Testis (tissue), 5 donors: ENCODE data around the gene PSME1. TPM values are rescaled to one million over a fixed set of nuclear protein-coding genes. Genes with fewer than 3 reads are reported as not detected.
A peak's percentile ranks its signal among the peaks of the same experiment; 100 is the strongest.

Experiments used
- DNase-seq: peaks from one replicate; pipeline ENCODE4 v3.0.0-alpha.2; 2019
- H3K27ac ChIP-seq, 2 donors: fragments of 200-600 bp; sonication (generic); one replicate each; pipeline ENCODE4 v1.5.1; 2019
- H3K27me3 ChIP-seq: fragments of 200-600 bp; sonication (generic); one replicate; pipeline ENCODE4 v1.5.1; 2019
- H3K36me3 ChIP-seq: fragments of 200-600 bp; sonication (generic); one replicate; pipeline ENCODE4 v1.5.1; 2017; ENCODE audit warnings: low read depth; ENCODE audit errors: missing control alignments
- H3K4me1 ChIP-seq: fragments of 200-600 bp; sonication (generic); one replicate; pipeline ENCODE4 v1.5.1; 2019
- H3K4me3 ChIP-seq, 2 donors: fragments of 200-600 bp; sonication (generic); one replicate each; pipeline ENCODE4 v1.5.1; 2017 to 2019
- H3K9me3 ChIP-seq: fragments of 200-600 bp; sonication (generic); one replicate; pipeline ENCODE4 v1.5.1; 2017
- CTCF ChIP-seq, 3 experiments: fragments of 450-650 bp in 2 of 3; fragments of 200-600 bp in 1 of 3; sonication (generic) in 1 of 3; IDR thresholded peaks; one replicate each; pipeline ENCODE4 v1.5.1; 2016 to 2019; ENCODE audit warnings: antibody characterized with exemption in 3 of 3, mild to moderate bottlenecking in 2 of 3, moderate library complexity in 1 of 3
- POLR2A ChIP-seq: fragments of 450-650 bp; IDR thresholded peaks from one replicate; pipeline ENCODE4 v1.6.1; 2017; ENCODE audit warnings: antibody characterized with exemption, mild to moderate bottlenecking, moderate library complexity
- WGBS, 2 donors: methylation state at CpG; one replicate each; pipeline ENCODE4 v1.1.5; 2018; 5-methylcytosine and 5-hydroxymethylcytosine counted together
- intact Hi-C: fragments of 100-400 bp; cut with DNase I; formaldehyde crosslinking; loops from one replicate; pipeline ENCODE4 v1.15.1; 2023; ENCODE audit warnings: low total_unique reads
- long read RNA-seq, 2 donors: transcript quantifications; one replicate each; lab custom pipeline, GENCODE V29; 2026
- polyA plus RNA-seq: library from polyadenylated mRNA; stranded (reverse); fragments of 350-450 nt; fragmentation: Illumina TruSeq; extraction: RNeasy Lipid Tissue Mini Kit (QIAGEN cat#74804); gene quantifications from one replicate; pipeline ENCODE4 v1.2.3, GENCODE V29; 2014; ENCODE audit warnings: low read depth, low replicate concordance; ENCODE audit not compliant: insufficient read depth
- total RNA-seq, 2 donors: library from RNA; depleted of rRNA; stranded (reverse); fragments of >200 nt; gene quantifications; one replicate each; pipeline ENCODE4 v1.2.3, GENCODE V29; 2016

The PSME1 gene
- 10 to 100 TPM; 43.3 to 63.9 TPM for total RNA-seq
- 101 TPM for polyA plus RNA-seq
- long read RNA-seq, donor 1, transcript PSME1-201 (11 exons, 1,006 nt): major isoform, 80 of 116 reads
- long read RNA-seq, donor 1, partial matches to known transcripts: 34 of 116 reads
- long read RNA-seq, donor 1, other reads (novel, unspliced or antisense): 0 of 116 reads
- long read RNA-seq, donor 2, transcript PSME1-201 (11 exons, 1,006 nt): major isoform, 39 of 82 reads
- long read RNA-seq, donor 2, partial matches to known transcripts: 43 of 82 reads
- long read RNA-seq, donor 2, other reads (novel, unspliced or antisense): 0 of 82 reads

GRCh38 chr14:24135834-24136683, at the start of gene PSME1:
Gene PSME1, plus strand, starts transcription at chr14:24136194. Its CDS starts 69 bp downstream, at chr14:24136263.
- Histone ChIP-seq H3K36me3 (no peaks in the 10 kb centered on the region), H3K27me3 (no peaks in the 10 kb centered on the region), H3K9me3 (no peaks in the 10 kb centered on the region), H3K4me3 (peak within 1 kb of the TSS; percentile 79 to 89), H3K4me1 (peaks cover 26% of the 10 kb centered on the region), H3K27ac (peak within 1 kb of the TSS; percentile 86 to 88)
- WGBS, 2 donors: 0% methylated on average over 21 to 62 of the region's 75 CpGs
- intact Hi-C loops: no loop called here
- peak; percentile 29 for TF ChIP-seq POLR2A
- no peak for TF ChIP-seq CTCF (IDR thresholded peaks at IDR 0.05)
- DNase-seq: peak; percentile 95

- Histone ChIP-seq H3K9me3 (no peaks in the 10 kb centered on the region), H3K4me3 (no peak overlapping the region), H3K36me3 (no peaks in the 10 kb centered on the region), H3K27me3 (no peaks in the 10 kb centered on the region), H3K4me1 (no peaks in the 10 kb centered on the region), H3K27ac (no peak overlapping the region)
- no peak for DNase-seq
- TF ChIP-seq POLR2A (no peak), CTCF (IDR thresholded peaks at IDR 0.05) (no peak)
- WGBS, 2 donors: 94 to 96% methylated on average over 1 of the region's 1 CpG
- intact Hi-C loops: no loop called here
Measured at GRCh38 chr14:24087004-24087403, 49.0 kb upstream of the PSME1 start.

- Histone ChIP-seq H3K27ac (no peak overlapping the region), H3K4me1 (no peaks in the 10 kb centered on the region), H3K9me3 (no peaks in the 10 kb centered on the region), H3K4me3 (no peak overlapping the region), H3K36me3 (no peaks in the 10 kb centered on the region), H3K27me3 (no peaks in the 10 kb centered on the region)
- 83 to 100% methylated on average over 2 of the region's 2 CpGs for whole genome bisulfite sequencing, 2 donors
- TF ChIP-seq POLR2A (no peak), CTCF (IDR thresholded peaks at IDR 0.05) (no peak)
- intact Hi-C loops: no loop called here
- DNase-seq: no peak
Measured at GRCh38 chr14:24088095-24088494, 47.9 kb upstream of the PSME1 start.

GRCh38 chr14:24089890-24090289, 46.1 kb upstream of the PSME1 start:
- TF ChIP-seq POLR2A (no peak), CTCF (IDR thresholded peaks at IDR 0.05) (no peak)
- Histone ChIP-seq H3K4me3 (no peak overlapping the region), H3K4me1 (peaks cover 9% of the 10 kb centered on the region), H3K27me3 (no peaks in the 10 kb centered on the region), H3K9me3 (no peaks in the 10 kb centered on the region), H3K36me3 (no peaks in the 10 kb centered on the region), H3K27ac (no peak overlapping the region)
- no peak for DNase-seq
- WGBS, 2 donors: 83 to 94% methylated on average over 6 of the region's 6 CpGs
- intact Hi-C loops: no loop called here
